LNCaP clone FGC (cell line): ENCODE measurements around the gene HOXA4.

Source experiments
- DNase-seq: peaks from one replicate; pipeline ENCODE4 v3.0.0-alpha.2; 2011; ENCODE audit warnings: low read depth
- H3K4me3 ChIP-seq: 2 replicates; pipeline ENCODE4 v1.5.1; 2011; ENCODE audit warnings: mild to moderate bottlenecking, low read depth, low read length, control low read depth
- TF ChIP-seq, protein P1 (sequence below): IDR thresholded peaks from 2 replicates; pipeline ENCODE4 v1.5.1; 2012; ENCODE audit warnings: mild to moderate bottlenecking; ENCODE audit not compliant: control insufficient read depth, insufficient read depth; ENCODE audit errors: extremely low read depth

HOXA4 gene

DNA sequence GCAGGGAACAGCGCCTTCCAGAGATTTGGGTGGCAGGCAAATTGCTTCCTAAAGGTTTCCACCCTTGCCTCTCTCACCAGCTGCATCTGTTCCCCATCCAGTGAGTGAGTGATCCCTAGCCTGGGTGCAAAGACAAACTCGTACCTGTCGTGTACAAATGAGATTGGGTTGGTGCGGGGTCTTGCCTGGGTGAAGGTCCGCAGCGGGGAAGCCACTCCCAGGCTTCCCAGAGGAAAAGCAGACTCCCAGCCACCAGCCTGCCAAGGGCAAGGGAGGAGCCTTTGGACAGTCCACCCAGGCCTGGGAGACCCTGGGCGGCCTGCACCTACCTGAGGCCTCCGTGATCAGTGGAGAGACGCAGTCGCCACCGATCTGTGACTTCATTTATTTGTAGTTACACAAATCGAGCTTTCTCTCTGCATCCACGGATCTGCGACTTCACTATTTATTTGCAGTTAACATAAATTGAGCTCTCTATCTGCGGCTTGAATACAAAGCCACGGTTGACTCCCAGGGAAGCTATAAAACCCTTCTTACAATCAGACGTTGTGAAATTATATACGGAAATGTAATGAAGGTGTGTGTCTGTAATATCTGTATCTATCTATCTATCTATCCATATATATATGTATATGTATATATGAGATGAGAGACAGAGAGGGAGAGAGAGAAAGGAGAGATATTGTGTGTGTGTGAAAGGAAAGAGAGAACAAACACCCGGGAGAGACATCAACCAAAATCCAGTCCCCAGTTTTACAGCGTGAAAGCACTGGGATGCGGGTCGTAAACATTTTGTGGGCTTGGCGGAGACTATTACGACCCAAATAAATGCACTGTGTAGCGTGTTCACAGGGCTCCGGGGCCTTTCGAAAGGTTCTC lies 28.9 kb upstream of the HOXA4 start:
- DNase-seq, result peak; percentile 65
- no peak overlapping the region for H3K4me3 ChIP-seq

DNA sequence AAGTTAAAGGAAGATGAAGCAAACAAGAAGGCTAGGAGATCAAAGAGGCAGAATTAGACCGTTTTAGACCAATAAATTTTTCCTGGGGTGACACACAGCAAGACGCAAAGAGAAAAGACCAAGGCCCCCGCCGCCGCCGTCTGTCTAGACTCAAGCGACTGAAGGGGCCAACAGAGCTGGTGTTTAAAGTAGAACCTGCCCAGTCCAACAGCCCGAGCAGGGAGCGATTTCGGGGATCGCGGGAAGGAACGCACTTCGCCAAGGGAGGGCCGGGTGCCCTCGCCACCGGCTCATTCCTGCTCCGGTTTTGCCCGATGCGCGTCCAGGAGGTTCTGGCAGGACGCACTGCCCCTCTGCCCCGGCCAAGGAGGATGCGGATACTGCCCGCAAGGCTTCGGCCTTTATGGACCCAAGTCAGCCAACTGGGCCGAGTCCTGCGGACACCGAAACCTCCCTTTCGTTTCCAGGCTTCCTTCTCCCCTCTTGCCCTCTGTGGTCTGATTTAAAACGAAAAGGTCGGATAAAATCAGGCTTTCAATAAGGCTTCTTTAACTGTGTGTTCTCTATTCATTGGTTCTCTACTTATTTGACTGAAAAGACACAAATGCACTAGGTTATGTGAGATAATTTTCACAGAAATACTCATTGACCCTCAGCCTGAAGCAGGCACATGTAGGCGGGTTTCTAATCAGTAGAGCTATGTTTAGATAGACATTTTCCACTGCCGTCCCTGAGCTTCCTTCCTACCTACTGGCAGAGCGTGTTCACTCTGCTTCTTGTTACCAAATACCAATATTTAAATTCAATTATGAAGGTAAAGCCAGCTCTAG lies 28.1 kb upstream of the HOXA4 start:
- TF ChIP-seq, protein P1, sequence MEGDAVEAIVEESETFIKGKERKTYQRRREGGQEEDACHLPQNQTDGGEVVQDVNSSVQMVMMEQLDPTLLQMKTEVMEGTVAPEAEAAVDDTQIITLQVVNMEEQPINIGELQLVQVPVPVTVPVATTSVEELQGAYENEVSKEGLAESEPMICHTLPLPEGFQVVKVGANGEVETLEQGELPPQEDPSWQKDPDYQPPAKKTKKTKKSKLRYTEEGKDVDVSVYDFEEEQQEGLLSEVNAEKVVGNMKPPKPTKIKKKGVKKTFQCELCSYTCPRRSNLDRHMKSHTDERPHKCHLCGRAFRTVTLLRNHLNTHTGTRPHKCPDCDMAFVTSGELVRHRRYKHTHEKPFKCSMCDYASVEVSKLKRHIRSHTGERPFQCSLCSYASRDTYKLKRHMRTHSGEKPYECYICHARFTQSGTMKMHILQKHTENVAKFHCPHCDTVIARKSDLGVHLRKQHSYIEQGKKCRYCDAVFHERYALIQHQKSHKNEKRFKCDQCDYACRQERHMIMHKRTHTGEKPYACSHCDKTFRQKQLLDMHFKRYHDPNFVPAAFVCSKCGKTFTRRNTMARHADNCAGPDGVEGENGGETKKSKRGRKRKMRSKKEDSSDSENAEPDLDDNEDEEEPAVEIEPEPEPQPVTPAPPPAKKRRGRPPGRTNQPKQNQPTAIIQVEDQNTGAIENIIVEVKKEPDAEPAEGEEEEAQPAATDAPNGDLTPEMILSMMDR, result no peak
- DNase-seq, result no peak
- no peak overlapping the region for H3K4me3 ChIP-seq

More for the DNA sequence above, 28.9 kb upstream of the HOXA4 start:
- TF ChIP-seq, protein P1, result no peak

DNA sequence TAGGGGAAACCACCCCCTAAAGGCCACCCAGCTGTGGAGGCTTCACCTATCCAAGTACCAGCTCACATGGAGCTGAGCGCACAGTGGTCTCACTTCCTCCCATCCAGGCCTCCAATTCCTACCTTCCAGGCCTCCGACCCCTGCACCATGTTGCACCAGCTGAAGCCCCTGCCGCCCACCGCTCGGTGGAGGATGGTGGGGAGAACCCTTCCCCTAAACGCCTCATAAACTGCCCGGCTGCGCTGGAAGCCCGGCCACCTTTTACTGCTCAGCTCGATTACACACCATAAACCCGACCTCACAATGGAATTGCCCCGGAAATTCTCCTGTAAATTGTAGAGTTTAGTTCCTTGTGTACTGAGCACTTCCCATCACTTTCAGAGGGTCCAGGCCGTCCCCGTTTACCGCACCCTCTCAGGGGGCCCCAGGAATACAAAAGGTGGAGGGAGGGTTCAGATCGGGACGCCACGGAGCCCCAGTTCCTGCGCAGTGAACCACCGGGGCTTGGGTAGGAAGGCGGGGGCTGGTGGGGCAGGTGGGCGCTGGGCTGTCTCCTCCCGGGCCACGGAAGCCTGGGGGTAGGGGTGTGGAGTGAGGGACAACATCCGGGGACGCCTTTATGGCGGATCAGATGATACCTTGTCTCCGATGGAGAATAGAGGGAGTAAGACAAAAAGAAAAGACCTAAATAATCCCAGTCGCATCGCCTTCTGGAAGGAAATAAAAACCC lies 27.3 kb upstream of the HOXA4 start:
- no peak for DNase-seq
- TF ChIP-seq, protein P1, result no peak
- H3K4me3 ChIP-seq, result no peak overlapping the region

DNA sequence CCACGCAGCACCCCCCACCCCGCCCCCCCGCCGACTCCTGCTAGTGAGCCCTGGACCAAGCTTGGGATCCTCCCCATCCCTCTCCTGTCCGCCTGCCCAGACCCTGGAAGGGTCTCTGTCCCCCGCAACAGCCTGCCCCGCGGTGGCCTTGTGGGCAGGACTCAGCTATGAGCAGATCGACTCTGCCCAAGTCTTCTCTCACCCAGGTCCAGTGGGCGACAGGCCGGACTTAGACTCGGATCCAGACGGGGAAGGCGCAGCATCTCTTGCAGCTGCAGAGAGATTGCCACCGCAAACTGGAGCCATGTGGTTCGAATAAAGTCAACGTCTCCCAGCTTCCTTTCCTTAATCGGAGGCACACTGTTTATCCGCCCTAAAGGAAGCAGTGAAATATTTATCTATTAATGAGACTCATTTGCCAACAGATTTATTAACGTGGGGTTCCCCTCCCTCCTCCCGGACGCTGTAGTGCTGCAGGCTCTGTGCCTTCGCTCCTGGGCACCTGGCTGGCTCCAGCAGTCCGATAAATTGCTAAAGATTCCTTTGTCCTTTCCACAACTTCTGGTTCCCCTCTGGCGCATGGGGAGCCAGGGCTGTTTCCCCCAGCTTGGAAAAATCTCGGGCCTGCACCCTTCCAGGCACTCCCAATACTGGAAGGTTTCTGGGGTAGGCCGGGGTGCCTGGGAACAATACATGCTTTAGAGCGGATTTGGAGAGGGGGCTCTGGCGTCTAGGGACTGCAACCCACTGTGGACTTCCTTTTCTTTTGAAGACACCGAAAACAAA lies 26.6 kb upstream of the HOXA4 start:
- H3K4me3 ChIP-seq, result no peak overlapping the region
- DNase-seq, result no peak
- TF ChIP-seq, protein P1, result no peak

DNA sequence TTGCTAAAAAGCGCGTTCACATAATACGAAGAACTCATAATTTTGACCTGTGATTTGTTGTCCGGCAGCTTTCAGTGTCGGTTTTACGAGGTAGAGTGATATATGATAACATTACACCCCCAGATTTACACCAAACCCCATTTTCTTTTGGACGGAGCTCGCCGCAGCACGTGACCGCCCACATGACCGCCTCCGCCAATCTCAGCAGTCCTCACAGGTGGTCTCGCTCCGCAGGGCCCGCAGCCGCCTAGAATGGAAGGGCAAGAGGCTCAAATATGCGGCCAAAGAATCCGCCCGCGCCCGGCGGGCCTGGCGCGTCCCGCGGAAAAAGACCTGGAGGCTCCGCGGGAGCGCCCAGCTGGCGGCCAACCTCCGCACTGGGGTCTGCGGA lies 25.9 kb upstream of the HOXA4 start, which contains the start of gene HOXA7:
TSS of gene HOXA7 (minus strand) at position 168 of the 391 bp plus-strand sequence. CDS start at position 38, 130 bp downstream.
- TF ChIP-seq, protein P1, result no peak
- DNase-seq, result no peak
- peak within 1 kb of the TSS; percentile 28 for H3K4me3 ChIP-seq
